ENCODE data around the gene MRTFB. TPM values are rescaled to one million over a fixed set of nuclear protein-coding genes. Genes with fewer than 3 reads are reported as not detected.

MRTFB gene
- total and polyA plus RNA-seq, 11 donors = 8.0 to 38.3 (median 25.3) TPM

GRCh38 chr16:14307059-14307526 lies 236.0 kb downstream of the MRTFB start:
- WGBS, 4 donors = 69 to 82% (median 75%) methylated on average over 4 to 10 of the region's 10 CpGs
- DNase-seq = peak in 1 of 5 donors; percentile 28
- no peak for TF ChIP-seq POLR2A (IDR thresholded peaks at IDR 0.05)
- TF ChIP-seq, protein P1, sequence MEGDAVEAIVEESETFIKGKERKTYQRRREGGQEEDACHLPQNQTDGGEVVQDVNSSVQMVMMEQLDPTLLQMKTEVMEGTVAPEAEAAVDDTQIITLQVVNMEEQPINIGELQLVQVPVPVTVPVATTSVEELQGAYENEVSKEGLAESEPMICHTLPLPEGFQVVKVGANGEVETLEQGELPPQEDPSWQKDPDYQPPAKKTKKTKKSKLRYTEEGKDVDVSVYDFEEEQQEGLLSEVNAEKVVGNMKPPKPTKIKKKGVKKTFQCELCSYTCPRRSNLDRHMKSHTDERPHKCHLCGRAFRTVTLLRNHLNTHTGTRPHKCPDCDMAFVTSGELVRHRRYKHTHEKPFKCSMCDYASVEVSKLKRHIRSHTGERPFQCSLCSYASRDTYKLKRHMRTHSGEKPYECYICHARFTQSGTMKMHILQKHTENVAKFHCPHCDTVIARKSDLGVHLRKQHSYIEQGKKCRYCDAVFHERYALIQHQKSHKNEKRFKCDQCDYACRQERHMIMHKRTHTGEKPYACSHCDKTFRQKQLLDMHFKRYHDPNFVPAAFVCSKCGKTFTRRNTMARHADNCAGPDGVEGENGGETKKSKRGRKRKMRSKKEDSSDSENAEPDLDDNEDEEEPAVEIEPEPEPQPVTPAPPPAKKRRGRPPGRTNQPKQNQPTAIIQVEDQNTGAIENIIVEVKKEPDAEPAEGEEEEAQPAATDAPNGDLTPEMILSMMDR (IDR thresholded peaks at IDR 0.05) = no peak
- H3K27ac ChIP-seq = peak overlapping the region; percentile 6 to 78 (median 66)
- ATAC-seq = no peak
- H3K4me3 ChIP-seq = no peak overlapping the region
- peaks cover 0 to 73% (median 29%) of the 10 kb centered on the region in 12 donors for H3K4me1 ChIP-seq
- H3K36me3 ChIP-seq = no peaks in the 10 kb centered on the region
- intact Hi-C loops (cut with DNase I) = loop anchor here in 4 of 10 donors (5.0 to 10.0 kb wide), 7 partner anchors 48 to 180 kb away; no protein-coding TSS in a partner anchor
- H3K9me3 ChIP-seq = no peaks in the 10 kb centered on the region
- H3K27me3 ChIP-seq = peaks cover 0 to 23% (median 0%) of the 10 kb centered on the region in 9 donors

DNA sequence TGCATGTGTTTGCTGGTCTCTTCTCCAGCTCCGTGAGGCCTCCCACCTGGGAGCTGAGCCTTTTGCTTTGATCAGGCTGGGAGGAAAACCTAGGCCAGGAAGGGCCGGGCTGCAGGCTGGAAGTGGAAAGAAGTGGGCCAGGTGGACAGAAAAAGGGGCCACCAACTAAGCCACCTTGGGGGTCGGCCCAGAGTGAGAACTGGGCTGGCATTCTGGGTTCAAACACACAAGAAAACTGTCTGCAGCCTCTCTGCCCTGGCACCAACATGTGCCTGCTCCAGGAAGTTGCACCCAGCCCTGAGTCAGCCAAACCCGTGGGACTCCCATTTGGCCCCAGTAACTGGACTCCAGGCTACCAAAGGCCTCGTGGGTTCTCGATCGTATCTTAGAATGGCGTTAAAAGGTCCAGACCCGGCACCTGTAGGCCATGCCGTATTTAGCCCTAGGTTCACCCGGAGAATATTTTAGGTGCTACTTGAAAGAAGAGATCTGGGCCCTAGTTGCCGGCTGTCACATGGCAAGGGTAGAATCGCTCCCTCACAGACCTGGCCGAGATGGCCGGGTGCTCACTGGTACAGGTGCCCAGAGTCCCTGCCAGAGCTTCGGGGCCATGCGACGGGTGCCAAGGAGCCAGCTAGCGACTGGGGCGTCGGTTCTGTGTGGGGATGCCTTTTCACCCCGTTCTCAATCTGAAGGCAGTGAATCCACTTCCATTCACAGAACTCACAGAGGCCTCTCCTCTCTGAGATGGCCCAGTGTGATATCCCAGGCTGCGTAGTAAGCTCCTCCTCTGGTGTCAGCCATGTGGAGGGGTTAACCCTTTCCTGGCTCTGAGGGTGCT lies 236.6 kb downstream of the MRTFB start:
- Histone ChIP-seq H3K9me3 (no peaks in the 10 kb centered on the region), H3K4me1 (peaks cover 0 to 73% (median 27%) of the 10 kb centered on the region in 12 donors), H3K27ac (peak overlapping the region; percentile 6 to 78 (median 66)), H3K36me3 (no peaks in the 10 kb centered on the region), H3K4me3 (peak overlapping the region in 1 of 12 donors; percentile 13), H3K27me3 (peaks cover 0 to 16% (median 0%) of the 10 kb centered on the region in 9 donors)
- WGBS, 4 donors = 42 to 51% (median 45%) methylated on average over 14 to 23 of the region's 23 CpGs
- peak in 4 of 5 donors; percentile 22 to 56 (median 48) for DNase-seq
- intact Hi-C loops (cut with DNase I) = loop anchor here in 4 of 10 donors (5.0 to 10.0 kb wide), 7 partner anchors 47 to 180 kb away; no protein-coding TSS in a partner anchor
- peak; percentile 29 to 70 (median 60) for ATAC-seq
- TF ChIP-seq, protein P1 (IDR thresholded peaks at IDR 0.05) = no peak
- no peak for TF ChIP-seq POLR2A (IDR thresholded peaks at IDR 0.05)

- Histone ChIP-seq H3K27me3 (peaks cover 0 to 10% (median 0%) of the 10 kb centered on the region in 9 donors), H3K36me3 (no peaks in the 10 kb centered on the region), H3K9me3 (no peaks in the 10 kb centered on the region), H3K4me1 (peaks cover 0 to 69% (median 26%) of the 10 kb centered on the region in 12 donors), H3K4me3 (no peak overlapping the region), H3K27ac (peak overlapping the region in 9 of 12 donors; percentile 52 to 78 (median 67))
- TF ChIP-seq POLR2A (IDR thresholded peaks at IDR 0.05) = no peak
- TF ChIP-seq, protein P1 (IDR thresholded peaks at IDR 0.05) = no peak
- intact Hi-C loops (cut with DNase I) = loop anchor here in 4 of 10 donors (5.0 to 10.0 kb wide), 7 partner anchors 46 to 179 kb away; no protein-coding TSS in a partner anchor
- DNase-seq (no peak), ATAC-seq (no peak)
- 78 to 95% (median 88%) methylated on average over 1 of the region's 1 CpG for WGBS, 4 donors
These were observed 237.2 kb downstream of the MRTFB start for GRCh38 chr16:14308368-14308723.
